Prostate gland (tissue), 2 donors: Measurements from ENCODE around the gene SLC16A12.

Experiments
- POLR2AphosphoS5 ChIP-seq: sonication (generic); formaldehyde crosslinking; IDR thresholded peaks from one replicate; pipeline ENCODE4 v1.6.1; 2017; ENCODE audit warnings: antibody characterized with exemption
- TF ChIP-seq, protein P1 (sequence below), 4 experiments: fragments of 200-600 bp in 2 of 4; fragments of 450-650 bp in 2 of 4; sonication (generic) in 2 of 4; IDR thresholded peaks; 1 replicate in 3 of 4; 2 replicates in 1 of 4; pipeline ENCODE4 v1.5.1; 2016 to 2019; ENCODE audit warnings: antibody characterized with exemption in 4 of 4, mild to moderate bottlenecking in 2 of 4, moderate library complexity in 2 of 4

- TF ChIP-seq, protein P1, sequence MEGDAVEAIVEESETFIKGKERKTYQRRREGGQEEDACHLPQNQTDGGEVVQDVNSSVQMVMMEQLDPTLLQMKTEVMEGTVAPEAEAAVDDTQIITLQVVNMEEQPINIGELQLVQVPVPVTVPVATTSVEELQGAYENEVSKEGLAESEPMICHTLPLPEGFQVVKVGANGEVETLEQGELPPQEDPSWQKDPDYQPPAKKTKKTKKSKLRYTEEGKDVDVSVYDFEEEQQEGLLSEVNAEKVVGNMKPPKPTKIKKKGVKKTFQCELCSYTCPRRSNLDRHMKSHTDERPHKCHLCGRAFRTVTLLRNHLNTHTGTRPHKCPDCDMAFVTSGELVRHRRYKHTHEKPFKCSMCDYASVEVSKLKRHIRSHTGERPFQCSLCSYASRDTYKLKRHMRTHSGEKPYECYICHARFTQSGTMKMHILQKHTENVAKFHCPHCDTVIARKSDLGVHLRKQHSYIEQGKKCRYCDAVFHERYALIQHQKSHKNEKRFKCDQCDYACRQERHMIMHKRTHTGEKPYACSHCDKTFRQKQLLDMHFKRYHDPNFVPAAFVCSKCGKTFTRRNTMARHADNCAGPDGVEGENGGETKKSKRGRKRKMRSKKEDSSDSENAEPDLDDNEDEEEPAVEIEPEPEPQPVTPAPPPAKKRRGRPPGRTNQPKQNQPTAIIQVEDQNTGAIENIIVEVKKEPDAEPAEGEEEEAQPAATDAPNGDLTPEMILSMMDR (IDR thresholded peaks at IDR 0.05) = no peak
- TF ChIP-seq POLR2AphosphoS5 = no peak
Measured at GRCh38 chr10:89580243-89580642, 44.8 kb upstream of the SLC16A12 start.
